ENCODE data around the gene ANKRD33.

ANKRD33 gene

GRCh38 chr12:51913071-51914033, 25.4 kb downstream of the ANKRD33 start:
- Histone ChIP-seq H4K8ac (ENCODE audit: low read depth, low read length) (no peak overlapping the region), H3K4me2 (ENCODE audit: low read length) (no peak overlapping the region), H2BK15ac (replicated peaks; ENCODE audit: low read depth) (no peak overlapping the region), H3K18ac (ENCODE audit: low read length) (no peak overlapping the region), H2AK5ac (ENCODE audit: low read length) (no peak overlapping the region), H3K27ac (ENCODE audit: low read depth, low read length) (no peak overlapping the region), H3K56ac (ENCODE audit: low read length) (no peak overlapping the region), H2BK120ac (ENCODE audit: low read depth, low read length) (no peak overlapping the region), H3K9ac (ENCODE audit: low read length) (no peak overlapping the region), H3K23ac (ENCODE audit: low read length) (no peak overlapping the region), H4K5ac (ENCODE audit: low read length) (no peak overlapping the region), H3K4me1 (ENCODE audit: control insufficient read depth, low read depth, low read length) (no peaks in the 10 kb centered on the region), H3K27me3 (ENCODE audit: insufficient read depth, low read length, poor library complexity) (no peaks in the 10 kb centered on the region), H3K79me2 (ENCODE audit: control insufficient read depth, insufficient read depth, low read length) (no peaks in the 10 kb centered on the region), H3K79me1 (ENCODE audit: low read length) (no peaks in the 10 kb centered on the region), H2BK5ac (ENCODE audit: low read length) (no peak overlapping the region), H3K4ac (ENCODE audit: low read depth, low read length) (no peak overlapping the region), H3K4me3 (ENCODE audit: low read length) (no peak overlapping the region), H3K36me3 (ENCODE audit: control insufficient read depth, insufficient read depth, low read length) (no peaks in the 10 kb centered on the region)
- WGBS (ENCODE audit: extremely low coverage, insufficient coverage, low lambda C conversion rate) = no CpG with 5 or more reads among the region's 30 CpGs
- DNase-seq = no peak

- Histone ChIP-seq H2BK15ac (replicated peaks; ENCODE audit: low read depth) (no peak overlapping the region), H4K5ac (ENCODE audit: low read length) (no peak overlapping the region), H3K4me1 (ENCODE audit: control insufficient read depth, low read depth, low read length) (no peaks in the 10 kb centered on the region), H3K4ac (ENCODE audit: low read depth, low read length) (no peak overlapping the region), H3K56ac (ENCODE audit: low read length) (no peak overlapping the region), H3K27ac (ENCODE audit: low read depth, low read length) (no peak overlapping the region), H2BK5ac (ENCODE audit: low read length) (no peak overlapping the region), H3K4me2 (ENCODE audit: low read length) (no peak overlapping the region), H2BK120ac (ENCODE audit: low read depth, low read length) (no peak overlapping the region), H3K18ac (ENCODE audit: low read length) (no peak overlapping the region), H3K4me3 (ENCODE audit: low read length) (no peak overlapping the region), H2AK5ac (ENCODE audit: low read length) (no peak overlapping the region), H3K23ac (ENCODE audit: low read length) (no peak overlapping the region), H4K8ac (ENCODE audit: low read depth, low read length) (no peak overlapping the region), H3K36me3 (ENCODE audit: control insufficient read depth, insufficient read depth, low read length) (no peaks in the 10 kb centered on the region), H3K79me1 (ENCODE audit: low read length) (no peaks in the 10 kb centered on the region), H3K27me3 (ENCODE audit: insufficient read depth, low read length, poor library complexity) (no peaks in the 10 kb centered on the region), H3K79me2 (ENCODE audit: control insufficient read depth, insufficient read depth, low read length) (no peaks in the 10 kb centered on the region), H3K9ac (ENCODE audit: low read length) (no peak overlapping the region)
- WGBS (ENCODE audit: extremely low coverage, insufficient coverage, low lambda C conversion rate) = no CpG with 5 or more reads among the region's 17 CpGs
- DNase-seq = no peak
Observed at GRCh38 chr12:51914034-51914923, 26.4 kb downstream of the ANKRD33 start.

GRCh38 chr12:51915003-51915625, 27.2 kb downstream of the ANKRD33 start:
- Histone ChIP-seq H3K27me3 (ENCODE audit: insufficient read depth, low read length, poor library complexity) (no peaks in the 10 kb centered on the region), H3K4me1 (ENCODE audit: control insufficient read depth, low read depth, low read length) (no peaks in the 10 kb centered on the region), H3K4me3 (ENCODE audit: low read length) (no peak overlapping the region), H3K4ac (ENCODE audit: low read depth, low read length) (no peak overlapping the region), H3K79me2 (ENCODE audit: control insufficient read depth, insufficient read depth, low read length) (no peaks in the 10 kb centered on the region), H3K56ac (ENCODE audit: low read length) (no peak overlapping the region), H3K18ac (ENCODE audit: low read length) (no peak overlapping the region), H2AK5ac (ENCODE audit: low read length) (no peak overlapping the region), H3K9ac (ENCODE audit: low read length) (no peak overlapping the region), H2BK15ac (replicated peaks; ENCODE audit: low read depth) (no peak overlapping the region), H3K27ac (ENCODE audit: low read depth, low read length) (no peak overlapping the region), H3K23ac (ENCODE audit: low read length) (no peak overlapping the region), H4K8ac (ENCODE audit: low read depth, low read length) (no peak overlapping the region), H4K5ac (ENCODE audit: low read length) (no peak overlapping the region), H3K79me1 (ENCODE audit: low read length) (no peaks in the 10 kb centered on the region), H3K36me3 (ENCODE audit: control insufficient read depth, insufficient read depth, low read length) (no peaks in the 10 kb centered on the region), H2BK5ac (ENCODE audit: low read length) (no peak overlapping the region), H2BK120ac (ENCODE audit: low read depth, low read length) (no peak overlapping the region), H3K4me2 (ENCODE audit: low read length) (no peak overlapping the region)
- WGBS (ENCODE audit: extremely low coverage, insufficient coverage, low lambda C conversion rate) = no CpG with 5 or more reads among the region's 28 CpGs
- DNase-seq = no peak

GRCh38 chr12:51915951-51916350, 28.0 kb downstream of the ANKRD33 start:
- H2BK120ac ChIP-seq (ENCODE audit: low read depth, low read length) = no peak overlapping the region
- H2AK5ac ChIP-seq (ENCODE audit: low read length) = no peak overlapping the region
- H3K4me3 ChIP-seq (ENCODE audit: low read length) = no peak overlapping the region
- H3K23ac ChIP-seq (ENCODE audit: low read length) = no peak overlapping the region
- no peaks in the 10 kb centered on the region for H3K36me3 ChIP-seq (ENCODE audit: control insufficient read depth, insufficient read depth, low read length)
- no peak overlapping the region for H4K8ac ChIP-seq (ENCODE audit: low read depth, low read length)
- H2BK5ac ChIP-seq (ENCODE audit: low read length) = no peak overlapping the region
- no peak overlapping the region for H3K27ac ChIP-seq (ENCODE audit: low read depth, low read length)
- H3K27me3 ChIP-seq (ENCODE audit: insufficient read depth, low read length, poor library complexity) = no peaks in the 10 kb centered on the region
- DNase-seq = no peak
- no peak overlapping the region for H4K5ac ChIP-seq (ENCODE audit: low read length)
- H3K18ac ChIP-seq (ENCODE audit: low read length) = no peak overlapping the region
- H3K4me1 ChIP-seq (ENCODE audit: control insufficient read depth, low read depth, low read length) = no peaks in the 10 kb centered on the region
- no peak overlapping the region for H3K9ac ChIP-seq (ENCODE audit: low read length)
- WGBS (ENCODE audit: extremely low coverage, insufficient coverage, low lambda C conversion rate) = no CpG with 5 or more reads among the region's 11 CpGs
- H3K4ac ChIP-seq (ENCODE audit: low read depth, low read length) = no peak overlapping the region
- no peak overlapping the region for H3K56ac ChIP-seq (ENCODE audit: low read length)
- H3K4me2 ChIP-seq (ENCODE audit: low read length) = no peak overlapping the region
- no peak overlapping the region for H2BK15ac ChIP-seq (replicated peaks; ENCODE audit: low read depth)
- no peaks in the 10 kb centered on the region for H3K79me2 ChIP-seq (ENCODE audit: control insufficient read depth, insufficient read depth, low read length)
- H3K79me1 ChIP-seq (ENCODE audit: low read length) = no peaks in the 10 kb centered on the region

GRCh38 chr12:51917041-51917590, 29.2 kb downstream of the ANKRD33 start:
- Histone ChIP-seq H2AK5ac (ENCODE audit: low read length) (no peak overlapping the region), H3K79me1 (ENCODE audit: low read length) (no peaks in the 10 kb centered on the region), H3K79me2 (ENCODE audit: control insufficient read depth, insufficient read depth, low read length) (no peaks in the 10 kb centered on the region), H3K56ac (ENCODE audit: low read length) (no peak overlapping the region), H3K4ac (ENCODE audit: low read depth, low read length) (no peak overlapping the region), H3K9ac (ENCODE audit: low read length) (no peak overlapping the region), H2BK15ac (replicated peaks; ENCODE audit: low read depth) (no peak overlapping the region), H3K36me3 (ENCODE audit: control insufficient read depth, insufficient read depth, low read length) (no peaks in the 10 kb centered on the region), H2BK5ac (ENCODE audit: low read length) (no peak overlapping the region), H3K4me1 (ENCODE audit: control insufficient read depth, low read depth, low read length) (peaks cover 2% of the 10 kb centered on the region), H3K27ac (ENCODE audit: low read depth, low read length) (no peak overlapping the region), H2BK120ac (ENCODE audit: low read depth, low read length) (no peak overlapping the region), H3K4me2 (ENCODE audit: low read length) (no peak overlapping the region), H3K23ac (ENCODE audit: low read length) (no peak overlapping the region), H3K18ac (ENCODE audit: low read length) (no peak overlapping the region), H4K5ac (ENCODE audit: low read length) (no peak overlapping the region), H4K8ac (ENCODE audit: low read depth, low read length) (no peak overlapping the region), H3K4me3 (ENCODE audit: low read length) (no peak overlapping the region), H3K27me3 (ENCODE audit: insufficient read depth, low read length, poor library complexity) (no peaks in the 10 kb centered on the region)
- no CpG with 5 or more reads among the region's 10 CpGs for WGBS (ENCODE audit: extremely low coverage, insufficient coverage, low lambda C conversion rate)
- no peak for DNase-seq
